Hepatocyte (in vitro differentiated cells): Measurements from ENCODE around the gene MRPS10.

Experiments used
- EZH2 ChIP-seq: fragments of 200-600 bp; sonication (generic); IDR thresholded peaks from 2 replicates; pipeline ENCODE4 v1.6.1; 2016; ENCODE audit warnings: antibody characterized with exemption, mild to moderate bottlenecking, borderline replicate concordance
- EZH2phosphoT487 ChIP-seq: fragments of 200-600 bp; sonication (generic); IDR thresholded peaks from one replicate; pipeline ENCODE4 v1.6.1; 2018; ENCODE audit warnings: antibody characterized with exemption, mild to moderate bottlenecking, low read depth, moderate library complexity; ENCODE audit not compliant: unreplicated experiment, severe bottlenecking
- TF ChIP-seq, protein P1 (sequence below): fragments of 200-600 bp; sonication (generic); IDR thresholded peaks from 2 replicates; pipeline ENCODE4 v1.5.1; 2016; ENCODE audit warnings: antibody characterized with exemption, mild to moderate bottlenecking; ENCODE audit not compliant: poor library complexity

- TF ChIP-seq, protein P1, sequence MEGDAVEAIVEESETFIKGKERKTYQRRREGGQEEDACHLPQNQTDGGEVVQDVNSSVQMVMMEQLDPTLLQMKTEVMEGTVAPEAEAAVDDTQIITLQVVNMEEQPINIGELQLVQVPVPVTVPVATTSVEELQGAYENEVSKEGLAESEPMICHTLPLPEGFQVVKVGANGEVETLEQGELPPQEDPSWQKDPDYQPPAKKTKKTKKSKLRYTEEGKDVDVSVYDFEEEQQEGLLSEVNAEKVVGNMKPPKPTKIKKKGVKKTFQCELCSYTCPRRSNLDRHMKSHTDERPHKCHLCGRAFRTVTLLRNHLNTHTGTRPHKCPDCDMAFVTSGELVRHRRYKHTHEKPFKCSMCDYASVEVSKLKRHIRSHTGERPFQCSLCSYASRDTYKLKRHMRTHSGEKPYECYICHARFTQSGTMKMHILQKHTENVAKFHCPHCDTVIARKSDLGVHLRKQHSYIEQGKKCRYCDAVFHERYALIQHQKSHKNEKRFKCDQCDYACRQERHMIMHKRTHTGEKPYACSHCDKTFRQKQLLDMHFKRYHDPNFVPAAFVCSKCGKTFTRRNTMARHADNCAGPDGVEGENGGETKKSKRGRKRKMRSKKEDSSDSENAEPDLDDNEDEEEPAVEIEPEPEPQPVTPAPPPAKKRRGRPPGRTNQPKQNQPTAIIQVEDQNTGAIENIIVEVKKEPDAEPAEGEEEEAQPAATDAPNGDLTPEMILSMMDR = no peak
- TF ChIP-seq EZH2phosphoT487 (no peak), EZH2 (no peak)
Observed at GRCh38 chr6:42162384-42162783, 55.3 kb downstream of the MRPS10 start.
